ENCODE results near the gene FCRL4. TPM values are rescaled to one million over a fixed set of nuclear protein-coding genes. Genes with fewer than 3 reads are reported as not detected.

The FCRL4 gene
- total and polyA plus RNA-seq, 2 donors (not counting 3 experiments of a cell fraction or from before 2014, with no cell fraction given) = not detected

DNA sequence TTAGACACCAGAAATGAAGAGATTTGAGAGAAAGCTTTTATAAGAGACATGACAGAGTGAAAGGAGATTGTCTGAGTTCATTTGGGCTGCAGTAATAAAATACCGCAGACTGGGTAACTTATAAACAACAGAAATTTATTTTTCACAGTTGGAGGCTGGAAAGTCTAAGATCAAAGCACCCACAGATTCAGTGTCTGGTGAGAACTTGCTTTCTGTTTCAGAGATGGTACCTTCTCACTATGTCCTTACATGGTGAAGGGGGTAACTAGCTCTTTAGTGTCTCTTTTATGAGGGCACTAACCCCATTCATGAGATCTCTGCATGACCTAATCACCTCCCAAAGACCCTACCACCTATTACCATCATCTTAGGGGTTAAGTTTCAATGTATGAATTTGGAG is 30.9 kb upstream of the FCRL4 start:
- FAIRE-seq = no peak

DNA sequence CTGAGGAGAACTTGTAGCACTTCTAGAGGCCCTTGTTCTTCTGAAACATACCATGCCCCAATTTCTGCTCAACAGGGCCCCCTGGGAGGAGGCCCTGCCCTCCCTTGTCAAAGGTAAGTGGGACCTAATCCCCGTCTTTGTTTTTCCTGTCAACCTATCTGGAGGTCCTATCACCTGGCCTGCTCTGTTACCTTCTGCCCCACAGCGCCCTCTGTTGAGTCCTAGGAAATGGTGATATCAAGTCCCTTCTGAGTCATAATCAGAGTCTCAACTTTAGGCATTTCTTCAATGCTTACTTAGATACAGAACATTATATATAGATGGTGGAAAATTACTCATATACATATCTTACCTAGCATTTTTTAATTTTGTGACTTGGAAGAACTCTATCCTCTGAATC is 28.2 kb upstream of the FCRL4 start:
- ChIA-PET CTCF (no interaction called here), POLR2A (no interaction called here)
- H3K9ac ChIP-seq (replicated peaks; ENCODE audit: extremely low read depth, insufficient read depth, low read length) = no peak overlapping the region
- no peak overlapping the region for H3K4me3 ChIP-seq (replicated peaks in 1 of 3; ENCODE audit: insufficient read depth in 1 of 3, low read depth in 1 of 3, low read length in 3 of 3)
- no TSS peak for BruUV-seq (replicated peaks)
- no peaks in the 10 kb centered on the region for H3K79me2 ChIP-seq (ENCODE audit: control insufficient read depth, insufficient read depth, low read length)
- no peak for DNase-seq (ENCODE audit: low read depth, low spot score)
- intact Hi-C loops (cut with micrococcal nuclease) (no loop called here), dilution Hi-C loops (cut with MboI; ENCODE audit: extremely low pct_ligation_motif_present, low sequenced_read_pairs) (no loop called here)
- no peaks in the 10 kb centered on the region for H3K27me3 ChIP-seq (ENCODE audit: control insufficient read depth in 2 of 2, insufficient read depth in 2 of 2, low read length in 2 of 2)
- no peaks in the 10 kb centered on the region for H3K9me3 ChIP-seq (replicated peaks; ENCODE audit: control insufficient read depth, insufficient read depth, low read length)
- no peaks in the 10 kb centered on the region for H3K36me3 ChIP-seq (ENCODE audit: control insufficient read depth in 2 of 2, extremely low read depth in 1 of 2, insufficient read depth in 2 of 2, low read length in 2 of 2)
- H3K4me1 ChIP-seq (ENCODE audit: control insufficient read depth, extremely low read depth, insufficient read depth, low read length) = no peaks in the 10 kb centered on the region
- H3K27ac ChIP-seq (ENCODE audit: insufficient read depth, low read depth, low read length) = no peak overlapping the region
- no peak for FAIRE-seq
- no peak overlapping the region for H3K4me2 ChIP-seq (ENCODE audit: insufficient read depth, low read length)
- TF ChIP-seq FOS (IDR thresholded peaks at IDR 0.05; ENCODE audit: borderline replicate concordance, insufficient read depth, low read length) (no peak), GATA2 (IDR thresholded peaks at IDR 0.05; ENCODE audit: insufficient read depth, insufficient read length, low read depth, low read length) (no peak), EZH2 (IDR thresholded peaks at IDR 0.05; ENCODE audit: borderline replicate concordance, low read depth, low read length, severe bottlenecking) (no peak), POLR2AphosphoS5 (IDR thresholded peaks at IDR 0.05; ENCODE audit: insufficient read depth, low read depth, low read length) (no peak), MYC (IDR thresholded peaks at IDR 0.05; ENCODE audit: low read depth, low read length) (no peak), JUN (IDR thresholded peaks at IDR 0.05; ENCODE audit: borderline replicate concordance, insufficient read depth, insufficient read length, low read depth) (no peak), POLR2A (IDR thresholded peaks at IDR 0.05; ENCODE audit: low read depth, low read length) (no peak)
- TF ChIP-seq, protein P1, sequence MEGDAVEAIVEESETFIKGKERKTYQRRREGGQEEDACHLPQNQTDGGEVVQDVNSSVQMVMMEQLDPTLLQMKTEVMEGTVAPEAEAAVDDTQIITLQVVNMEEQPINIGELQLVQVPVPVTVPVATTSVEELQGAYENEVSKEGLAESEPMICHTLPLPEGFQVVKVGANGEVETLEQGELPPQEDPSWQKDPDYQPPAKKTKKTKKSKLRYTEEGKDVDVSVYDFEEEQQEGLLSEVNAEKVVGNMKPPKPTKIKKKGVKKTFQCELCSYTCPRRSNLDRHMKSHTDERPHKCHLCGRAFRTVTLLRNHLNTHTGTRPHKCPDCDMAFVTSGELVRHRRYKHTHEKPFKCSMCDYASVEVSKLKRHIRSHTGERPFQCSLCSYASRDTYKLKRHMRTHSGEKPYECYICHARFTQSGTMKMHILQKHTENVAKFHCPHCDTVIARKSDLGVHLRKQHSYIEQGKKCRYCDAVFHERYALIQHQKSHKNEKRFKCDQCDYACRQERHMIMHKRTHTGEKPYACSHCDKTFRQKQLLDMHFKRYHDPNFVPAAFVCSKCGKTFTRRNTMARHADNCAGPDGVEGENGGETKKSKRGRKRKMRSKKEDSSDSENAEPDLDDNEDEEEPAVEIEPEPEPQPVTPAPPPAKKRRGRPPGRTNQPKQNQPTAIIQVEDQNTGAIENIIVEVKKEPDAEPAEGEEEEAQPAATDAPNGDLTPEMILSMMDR (IDR thresholded peaks at IDR 0.05; ENCODE audit: extremely low read depth in 1 of 2, insufficient read depth in 1 of 2, low read depth in 1 of 2, low read length in 2 of 2) = no peak
- TF ChIP-seq, protein P2, sequence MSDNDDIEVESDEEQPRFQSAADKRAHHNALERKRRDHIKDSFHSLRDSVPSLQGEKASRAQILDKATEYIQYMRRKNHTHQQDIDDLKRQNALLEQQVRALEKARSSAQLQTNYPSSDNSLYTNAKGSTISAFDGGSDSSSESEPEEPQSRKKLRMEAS (IDR thresholded peaks at IDR 0.05; ENCODE audit: insufficient read depth, insufficient read length) = no peak
- H4K20me1 ChIP-seq (replicated peaks; ENCODE audit: control insufficient read depth, extremely low read depth, insufficient read depth, low read length) = no peaks in the 10 kb centered on the region
- H3K9me1 ChIP-seq (replicated peaks; ENCODE audit: control insufficient read depth, extremely low read depth, insufficient read depth, low read length) = no peaks in the 10 kb centered on the region
- no peak overlapping the region for H2AFZ ChIP-seq (ENCODE audit: low read depth, low read length)

More for the DNA sequence above, 30.9 kb upstream of the FCRL4 start:
- Histone ChIP-seq H3K4me1 (ENCODE audit: control insufficient read depth, extremely low read depth, insufficient read depth, low read length) (no peaks in the 10 kb centered on the region), H3K9me1 (replicated peaks; ENCODE audit: control insufficient read depth, extremely low read depth, insufficient read depth, low read length) (no peaks in the 10 kb centered on the region), H3K27me3 (ENCODE audit: control insufficient read depth in 2 of 2, insufficient read depth in 2 of 2, low read length in 2 of 2) (no peaks in the 10 kb centered on the region), H3K9me3 (replicated peaks; ENCODE audit: control insufficient read depth, insufficient read depth, low read length) (no peaks in the 10 kb centered on the region), H3K4me2 (ENCODE audit: insufficient read depth, low read length) (no peak overlapping the region), H2AFZ (ENCODE audit: low read depth, low read length) (no peak overlapping the region), H3K9ac (replicated peaks; ENCODE audit: extremely low read depth, insufficient read depth, low read length) (no peak overlapping the region), H4K20me1 (replicated peaks; ENCODE audit: control insufficient read depth, extremely low read depth, insufficient read depth, low read length) (no peaks in the 10 kb centered on the region), H3K4me3 (replicated peaks in 1 of 3; ENCODE audit: insufficient read depth in 1 of 3, low read depth in 1 of 3, low read length in 3 of 3) (no peak overlapping the region), H3K79me2 (ENCODE audit: control insufficient read depth, insufficient read depth, low read length) (no peaks in the 10 kb centered on the region), H3K27ac (ENCODE audit: insufficient read depth, low read depth, low read length) (no peak overlapping the region), H3K36me3 (ENCODE audit: control insufficient read depth in 2 of 2, extremely low read depth in 1 of 2, insufficient read depth in 2 of 2, low read length in 2 of 2) (no peaks in the 10 kb centered on the region)
- intact Hi-C loops (cut with micrococcal nuclease) (no loop called here), dilution Hi-C loops (cut with MboI; ENCODE audit: extremely low pct_ligation_motif_present, low sequenced_read_pairs) (no loop called here)
- BruUV-seq (replicated peaks) = no TSS peak
- TF ChIP-seq, protein P1 (IDR thresholded peaks at IDR 0.05; ENCODE audit: extremely low read depth in 1 of 2, insufficient read depth in 1 of 2, low read depth in 1 of 2, low read length in 2 of 2) = no peak
- TF ChIP-seq FOS (IDR thresholded peaks at IDR 0.05; ENCODE audit: borderline replicate concordance, insufficient read depth, low read length) = no peak
- POLR2A ChIA-PET = no interaction called here
- CTCF ChIA-PET = no interaction called here
- no peak for DNase-seq (ENCODE audit: low read depth, low spot score)
